Adrenal gland (tissue), 12 donors: Measurements from ENCODE around the gene TNIK. TPM values are rescaled to one million over a fixed set of nuclear protein-coding genes. Genes with fewer than 3 reads are reported as not detected.

Experiments
- DNase-seq, 7 donors: peaks; one replicate each; pipeline ENCODE4 v3.0.0-alpha.2; 2019 to 2020
- H3K27ac ChIP-seq, 5 donors: fragments of 200-600 bp; sonication (generic) in 4 of 5; 1 replicate in 3 of 5; 2 replicates in 2 of 5; pipeline versions ENCODE4 v1.5.1 to v1.8.0; 2016 to 2020; ENCODE audit warnings: mild to moderate bottlenecking in 1 of 5
- H3K27me3 ChIP-seq: fragments of 200-600 bp; 2 replicates; pipeline ENCODE4 v1.8.0; 2021
- H3K36me3 ChIP-seq, 2 donors: fragments of 200-600 bp; replicated peaks in 1 of 2; 1 replicate in 1 of 2; 2 replicates in 1 of 2; pipeline versions ENCODE4 v1.5.1 to v1.8.0; 2018 to 2022
- H3K4me1 ChIP-seq, 2 donors: fragments of 200-600 bp; replicated peaks in 1 of 2; 1 replicate in 1 of 2; 2 replicates in 1 of 2; pipeline versions ENCODE4 v1.5.1 to v1.8.0; 2018 to 2021
- H3K4me3 ChIP-seq, 4 donors: fragments of 200-600 bp; sonication (generic) in 3 of 4; one replicate each; pipeline ENCODE4 v1.5.1; 2016 to 2018
- H3K9me3 ChIP-seq, 3 donors: fragments of 200-600 bp; sonication (generic) in 1 of 3; replicated peaks in 1 of 3; 1 replicate in 2 of 3; 2 replicates in 1 of 3; pipeline versions ENCODE4 v1.5.1 to v1.8.0; 2016 to 2021
- POLR2A ChIP-seq, 2 donors: fragments of 450-650 bp; IDR thresholded peaks; one replicate each; pipeline ENCODE4 v1.6.1; 2017; ENCODE audit warnings: antibody characterized with exemption in 2 of 2, mild to moderate bottlenecking in 2 of 2, moderate library complexity in 1 of 2
- WGBS, 4 donors: extraction: QIAGEN DNeasy Blood & Tissue Kit in 2 of 4; methylation state at CpG; one replicate each; pipeline versions ENCODE4 v1.1.5 to v1.1.7; 2013 to 2017; 5-methylcytosine and 5-hydroxymethylcytosine counted together
- intact Hi-C, 2 donors: fragments of 100-400 bp; cut with DNase I; formaldehyde crosslinking; loops; one replicate each; pipeline versions ENCODE4 v1.14.1 to v1.15.0; 2022 to 2023
- polyA plus RNA-seq, 3 donors: library from polyadenylated mRNA; stranded (reverse); fragments of 200-250 nt in 2 of 3; fragments of 350-450 nt in 1 of 3; fragmentation: Illumina TruSeq in 1 of 3; extraction: RNeasy Lipid Tissue Mini Kit (QIAGEN cat#74804) in 1 of 3; gene quantifications; one replicate each; pipeline ENCODE4 v1.2.3, GENCODE V29; 2013 to 2014
- total RNA-seq, 9 donors: library from RNA; depleted of rRNA in 4 of 9; stranded (reverse); fragments of >200 nt in 4 of 9; fragments of 120-200 nt in 1 of 9; fragmentation: NEBNext Ultra II Directional in 1 of 9; extraction: Animal tissue kit (Norgen Biotek cat#: 25700) in 1 of 9; gene quantifications; one replicate each; pipeline versions ENCODE4 v1.1.0 to v1.2.4, GENCODE V29; 2013 to 2023
- TF ChIP-seq, protein P1 (sequence below), 6 experiments: fragments of 450-650 bp in 4 of 6; fragments of 200-600 bp in 2 of 6; sonication (generic) in 1 of 6; IDR thresholded peaks; 1 replicate in 5 of 6; 2 replicates in 1 of 6; pipeline versions ENCODE4 v1.5.1 to v1.8.0; 2016 to 2021; ENCODE audit warnings: antibody characterized with exemption in 6 of 6, mild to moderate bottlenecking in 2 of 6, moderate library complexity in 1 of 6
- donor health status: healthy with polysubstance abuse.
- donor health status: Bipolar disorder and iron deficiency.
- donor health status: DM: yes; HTN: yes; CAD: no.
- donor health status: DM: no; HTN: no; CAD: no.
- donor health status: DM: no; HTN: no; CAD: no.
- donor health status: DM: yes; HTN: yes; CAD: no.

The TNIK gene
- total and polyA plus RNA-seq, 12 donors: 4.9 to 33.1 (median 10.7) TPM

DNA sequence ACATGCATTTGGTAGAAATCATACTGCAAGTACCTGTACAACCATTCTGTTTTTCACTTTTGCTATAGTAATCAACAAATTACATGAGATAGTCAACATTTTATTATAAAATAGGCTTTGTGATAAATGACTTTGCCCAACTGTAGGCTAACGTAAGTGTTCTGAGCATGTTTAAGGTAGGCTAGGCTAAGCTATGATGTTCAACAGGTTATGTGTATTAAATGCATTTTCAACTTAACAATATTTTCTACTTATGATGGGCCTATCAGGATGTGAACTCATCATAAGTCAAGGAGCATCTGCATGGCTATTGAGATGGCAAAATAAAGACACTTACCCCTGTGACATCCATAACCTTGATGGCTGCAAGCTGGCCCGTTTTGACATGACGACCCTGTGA is 232.4 kb downstream of the TNIK start:
- Histone ChIP-seq H3K4me3 (no peak overlapping the region), H3K36me3 (no peaks in the 10 kb centered on the region), H3K27ac (no peak overlapping the region), H3K9me3 (no peaks in the 10 kb centered on the region), H3K4me1 (no peaks in the 10 kb centered on the region), H3K27me3 (no peaks in the 10 kb centered on the region)
- WGBS, 4 donors: 62 to 73% (median 70%) methylated on average over 3 of the region's 3 CpGs
- no peak for DNase-seq
- TF ChIP-seq POLR2A (IDR thresholded peaks at IDR 0.05): no peak
- TF ChIP-seq, protein P1, sequence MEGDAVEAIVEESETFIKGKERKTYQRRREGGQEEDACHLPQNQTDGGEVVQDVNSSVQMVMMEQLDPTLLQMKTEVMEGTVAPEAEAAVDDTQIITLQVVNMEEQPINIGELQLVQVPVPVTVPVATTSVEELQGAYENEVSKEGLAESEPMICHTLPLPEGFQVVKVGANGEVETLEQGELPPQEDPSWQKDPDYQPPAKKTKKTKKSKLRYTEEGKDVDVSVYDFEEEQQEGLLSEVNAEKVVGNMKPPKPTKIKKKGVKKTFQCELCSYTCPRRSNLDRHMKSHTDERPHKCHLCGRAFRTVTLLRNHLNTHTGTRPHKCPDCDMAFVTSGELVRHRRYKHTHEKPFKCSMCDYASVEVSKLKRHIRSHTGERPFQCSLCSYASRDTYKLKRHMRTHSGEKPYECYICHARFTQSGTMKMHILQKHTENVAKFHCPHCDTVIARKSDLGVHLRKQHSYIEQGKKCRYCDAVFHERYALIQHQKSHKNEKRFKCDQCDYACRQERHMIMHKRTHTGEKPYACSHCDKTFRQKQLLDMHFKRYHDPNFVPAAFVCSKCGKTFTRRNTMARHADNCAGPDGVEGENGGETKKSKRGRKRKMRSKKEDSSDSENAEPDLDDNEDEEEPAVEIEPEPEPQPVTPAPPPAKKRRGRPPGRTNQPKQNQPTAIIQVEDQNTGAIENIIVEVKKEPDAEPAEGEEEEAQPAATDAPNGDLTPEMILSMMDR (IDR thresholded peaks at IDR 0.05): no peak
- intact Hi-C loops: no loop called here

DNA sequence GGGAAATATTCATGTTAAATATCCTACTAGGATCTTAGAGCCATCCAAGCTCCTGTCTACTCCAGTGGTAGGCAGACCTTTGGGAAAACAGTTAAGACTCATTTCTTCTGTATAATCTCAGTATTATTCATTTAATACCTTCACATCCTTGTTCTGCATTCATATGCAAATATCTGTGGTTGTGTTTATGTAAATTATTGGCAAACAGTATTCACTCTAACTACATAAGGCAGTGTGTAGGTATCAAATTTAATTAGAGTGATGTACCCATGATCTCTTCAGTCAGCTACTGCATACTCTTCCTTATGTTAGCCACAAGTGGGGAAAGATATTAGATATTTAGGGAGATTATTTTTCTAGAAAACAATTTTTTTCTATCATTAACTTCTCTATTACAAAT is 232.8 kb downstream of the TNIK start:
- H3K36me3 ChIP-seq: no peaks in the 10 kb centered on the region
- H3K27me3 ChIP-seq: no peaks in the 10 kb centered on the region
- no peak overlapping the region for H3K4me3 ChIP-seq
- no peaks in the 10 kb centered on the region for H3K9me3 ChIP-seq
- DNase-seq: no peak
- intact Hi-C loops: no loop called here
- H3K4me1 ChIP-seq: no peaks in the 10 kb centered on the region
- TF ChIP-seq, protein P1 (IDR thresholded peaks at IDR 0.05): no peak
- no peak for TF ChIP-seq POLR2A (IDR thresholded peaks at IDR 0.05)
- no peak overlapping the region for H3K27ac ChIP-seq

DNA sequence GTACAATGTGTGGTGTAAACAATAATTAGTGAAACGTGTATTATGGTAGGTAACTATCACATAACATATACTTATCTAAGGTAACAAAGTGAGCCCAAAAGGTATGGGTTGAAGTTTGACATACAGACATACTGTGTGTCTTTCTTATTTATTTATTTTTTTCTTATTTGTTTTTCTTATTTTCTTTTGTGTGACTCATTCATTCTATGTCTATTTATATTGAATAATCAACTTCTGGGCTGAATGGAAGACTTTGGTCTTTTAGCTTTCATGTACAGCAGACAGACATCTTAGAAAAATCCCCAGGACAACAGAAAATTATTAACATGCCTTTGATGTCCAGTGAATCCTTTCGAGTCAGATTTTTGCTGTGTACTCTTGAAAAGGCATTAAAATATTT is 233.4 kb downstream of the TNIK start:
- no peak for DNase-seq
- TF ChIP-seq, protein P1 (IDR thresholded peaks at IDR 0.05): no peak
- TF ChIP-seq POLR2A (IDR thresholded peaks at IDR 0.05): no peak
- Histone ChIP-seq H3K27ac (no peak overlapping the region), H3K4me1 (no peaks in the 10 kb centered on the region), H3K4me3 (no peak overlapping the region), H3K27me3 (no peaks in the 10 kb centered on the region), H3K36me3 (no peaks in the 10 kb centered on the region), H3K9me3 (no peaks in the 10 kb centered on the region)
- 66 to 97% (median 88%) methylated on average over 2 of the region's 2 CpGs for WGBS, 4 donors
- intact Hi-C loops: no loop called here

DNA sequence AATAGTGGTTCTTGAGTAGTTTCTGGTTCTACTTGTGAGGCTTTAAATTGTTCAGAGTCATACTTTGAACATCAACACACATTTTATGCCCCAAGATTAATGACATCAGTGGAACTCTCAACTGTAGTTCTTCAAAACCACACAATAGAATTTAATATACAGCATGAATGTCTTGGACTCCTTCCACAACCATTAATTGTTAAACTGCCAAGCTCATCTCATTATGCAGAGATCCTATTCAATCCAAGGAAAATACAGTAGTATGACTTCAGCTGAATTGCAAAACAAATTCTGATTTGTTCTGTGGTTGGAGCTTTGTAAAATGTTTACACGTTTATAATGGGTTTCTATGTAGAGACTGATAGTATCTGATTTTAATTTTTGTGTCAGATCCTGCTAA is 234.5 kb downstream of the TNIK start:
- no peak for TF ChIP-seq POLR2A (IDR thresholded peaks at IDR 0.05)
- TF ChIP-seq, protein P1 (IDR thresholded peaks at IDR 0.05): no peak
- intact Hi-C loops: no loop called here
- 65 to 80% (median 79%) methylated on average over 1 of the region's 1 CpG for WGBS, 4 donors
- DNase-seq: no peak
- H3K9me3 ChIP-seq: no peaks in the 10 kb centered on the region
- H3K4me3 ChIP-seq: no peak overlapping the region
- H3K36me3 ChIP-seq: no peaks in the 10 kb centered on the region
- H3K27ac ChIP-seq: no peak overlapping the region
- no peaks in the 10 kb centered on the region for H3K27me3 ChIP-seq
- H3K4me1 ChIP-seq: no peaks in the 10 kb centered on the region
